Measurements from ENCODE around the gene FXYD4.

FXYD4 gene

DNA sequence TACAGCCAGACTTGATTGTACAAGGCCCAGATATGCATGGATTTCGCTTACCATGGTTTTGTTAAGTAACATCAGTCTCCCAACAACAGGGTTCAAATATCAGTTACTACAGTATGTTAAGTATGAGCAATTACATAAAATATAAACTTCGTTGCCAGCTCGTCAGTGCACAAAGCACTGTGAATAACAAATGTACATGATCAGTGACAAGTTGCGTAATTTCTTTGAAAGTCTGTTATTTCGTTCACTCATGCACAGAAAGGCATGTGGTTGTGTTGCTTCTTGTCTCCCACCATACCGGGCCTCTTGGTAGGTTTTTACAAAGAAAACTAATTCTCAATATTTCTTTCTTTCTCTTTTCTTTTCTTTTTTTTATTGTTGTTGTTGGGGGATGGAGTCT, 53.0 kb downstream of the FXYD4 start:
- no peak for DNase-seq (ENCODE audit: low read depth in 2 of 2)
- TF ChIP-seq, protein P1, sequence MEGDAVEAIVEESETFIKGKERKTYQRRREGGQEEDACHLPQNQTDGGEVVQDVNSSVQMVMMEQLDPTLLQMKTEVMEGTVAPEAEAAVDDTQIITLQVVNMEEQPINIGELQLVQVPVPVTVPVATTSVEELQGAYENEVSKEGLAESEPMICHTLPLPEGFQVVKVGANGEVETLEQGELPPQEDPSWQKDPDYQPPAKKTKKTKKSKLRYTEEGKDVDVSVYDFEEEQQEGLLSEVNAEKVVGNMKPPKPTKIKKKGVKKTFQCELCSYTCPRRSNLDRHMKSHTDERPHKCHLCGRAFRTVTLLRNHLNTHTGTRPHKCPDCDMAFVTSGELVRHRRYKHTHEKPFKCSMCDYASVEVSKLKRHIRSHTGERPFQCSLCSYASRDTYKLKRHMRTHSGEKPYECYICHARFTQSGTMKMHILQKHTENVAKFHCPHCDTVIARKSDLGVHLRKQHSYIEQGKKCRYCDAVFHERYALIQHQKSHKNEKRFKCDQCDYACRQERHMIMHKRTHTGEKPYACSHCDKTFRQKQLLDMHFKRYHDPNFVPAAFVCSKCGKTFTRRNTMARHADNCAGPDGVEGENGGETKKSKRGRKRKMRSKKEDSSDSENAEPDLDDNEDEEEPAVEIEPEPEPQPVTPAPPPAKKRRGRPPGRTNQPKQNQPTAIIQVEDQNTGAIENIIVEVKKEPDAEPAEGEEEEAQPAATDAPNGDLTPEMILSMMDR (IDR thresholded peaks at IDR 0.05; ENCODE audit: low read depth, low read length): no peak
- no peak overlapping the region for H3K4me3 ChIP-seq (replicated peaks in 1 of 2; ENCODE audit: low read depth in 2 of 2, low read length in 2 of 2)
